ENCODE data around the gene PMFBP1.
A peak's percentile ranks its signal among the peaks of the same experiment; 100 is the strongest.

PMFBP1 gene

GRCh38 chr16:72172105-72173034 lies at the start of gene PMFBP1:
Gene PMFBP1, minus strand, starts transcription at chr16:72172155. Its CDS starts 947 bp downstream, at chr16:72171208.
- DNase-seq (ENCODE audit: low spot score), result no peak

GRCh38 chr16:72221630-72222024 lies 49.7 kb upstream of the PMFBP1 start:
- DNase-seq (ENCODE audit: low spot score), result no peak

GRCh38 chr16:72220875-72221629 lies 49.1 kb upstream of the PMFBP1 start:
- no peak for DNase-seq (ENCODE audit: low spot score)

- DNase-seq (ENCODE audit: low spot score), result no peak
Measured at GRCh38 chr16:72219282-72219681, 47.3 kb upstream of the PMFBP1 start.

- DNase-seq (ENCODE audit: low spot score), result no peak
Measured at GRCh38 chr16:72216767-72217166, 44.8 kb upstream of the PMFBP1 start.

- DNase-seq (ENCODE audit: low spot score), result no peak
Measured at GRCh38 chr16:72214821-72215220, 42.9 kb upstream of the PMFBP1 start.

- no peak for DNase-seq (ENCODE audit: low spot score)
Measured at GRCh38 chr16:72211110-72211509, 39.2 kb upstream of the PMFBP1 start.

- no peak for DNase-seq (ENCODE audit: low spot score)
Measured at GRCh38 chr16:72210555-72210954, 38.6 kb upstream of the PMFBP1 start.

GRCh38 chr16:72210072-72210471 lies 38.1 kb upstream of the PMFBP1 start:
- DNase-seq (ENCODE audit: low spot score), result no peak

GRCh38 chr16:72206299-72206698 lies 34.3 kb upstream of the PMFBP1 start:
- no peak for DNase-seq (ENCODE audit: low spot score)

GRCh38 chr16:72203401-72203800 lies 31.4 kb upstream of the PMFBP1 start:
- no peak for DNase-seq (ENCODE audit: low spot score)

- DNase-seq (ENCODE audit: low spot score), result no peak
Measured at GRCh38 chr16:72202014-72202413, 30.1 kb upstream of the PMFBP1 start.

- DNase-seq (ENCODE audit: low spot score), result no peak
Measured at GRCh38 chr16:72201387-72201786, 29.4 kb upstream of the PMFBP1 start.

GRCh38 chr16:72199761-72200337 lies 27.9 kb upstream of the PMFBP1 start:
- DNase-seq (ENCODE audit: low spot score), result peak; percentile 32

- DNase-seq (ENCODE audit: low spot score), result no peak
Measured at GRCh38 chr16:72198771-72199201, 26.8 kb upstream of the PMFBP1 start.

- no peak for DNase-seq (ENCODE audit: low spot score)
Measured at GRCh38 chr16:72198021-72198711, 26.2 kb upstream of the PMFBP1 start.

GRCh38 chr16:72197545-72197944 lies 25.6 kb upstream of the PMFBP1 start:
- DNase-seq (ENCODE audit: low spot score), result no peak

GRCh38 chr16:72195609-72196008 lies 23.7 kb upstream of the PMFBP1 start:
- peak; percentile 65 for DNase-seq (ENCODE audit: low spot score)

GRCh38 chr16:72191551-72191950 lies 19.6 kb upstream of the PMFBP1 start:
- DNase-seq (ENCODE audit: low spot score), result no peak

GRCh38 chr16:72189865-72190371 lies 18.0 kb upstream of the PMFBP1 start:
- DNase-seq (ENCODE audit: low spot score), result no peak

GRCh38 chr16:72188541-72188940 lies 16.6 kb upstream of the PMFBP1 start:
- DNase-seq (ENCODE audit: low spot score), result no peak

- DNase-seq (ENCODE audit: low spot score), result no peak
Measured at GRCh38 chr16:72187551-72187950, 15.6 kb upstream of the PMFBP1 start.

Measured in ecto neural progenitor cell (in vitro differentiated cells).